Epithelial cell of esophagus (primary cell): ENCODE data around the gene PALLD.
A peak's percentile ranks its signal among the peaks of the same experiment; 100 is the strongest.

ENCODE experiments used
- DNase-seq: peaks from one replicate; pipeline ENCODE4 v3.0.0; 2010; ENCODE audit warnings: low read depth
- H3K4me3 ChIP-seq: 2 replicates; pipeline ENCODE4 v1.5.1; 2011; ENCODE audit warnings: mild to moderate bottlenecking, low read length, control low read depth
- TF ChIP-seq, protein P1 (sequence below): IDR thresholded peaks from 2 replicates; pipeline ENCODE4 v1.5.1; 2011; ENCODE audit warnings: low read depth, mild to moderate bottlenecking, low read length, control low read depth, inconsistent platforms; ENCODE audit not compliant: insufficient read depth; ENCODE audit errors: missing control alignments

Gene PALLD

GRCh38 chr4:168666531-168666930 lies 169.7 kb downstream of the PALLD start:
- peak; percentile 28 for DNase-seq
- TF ChIP-seq, protein P1, sequence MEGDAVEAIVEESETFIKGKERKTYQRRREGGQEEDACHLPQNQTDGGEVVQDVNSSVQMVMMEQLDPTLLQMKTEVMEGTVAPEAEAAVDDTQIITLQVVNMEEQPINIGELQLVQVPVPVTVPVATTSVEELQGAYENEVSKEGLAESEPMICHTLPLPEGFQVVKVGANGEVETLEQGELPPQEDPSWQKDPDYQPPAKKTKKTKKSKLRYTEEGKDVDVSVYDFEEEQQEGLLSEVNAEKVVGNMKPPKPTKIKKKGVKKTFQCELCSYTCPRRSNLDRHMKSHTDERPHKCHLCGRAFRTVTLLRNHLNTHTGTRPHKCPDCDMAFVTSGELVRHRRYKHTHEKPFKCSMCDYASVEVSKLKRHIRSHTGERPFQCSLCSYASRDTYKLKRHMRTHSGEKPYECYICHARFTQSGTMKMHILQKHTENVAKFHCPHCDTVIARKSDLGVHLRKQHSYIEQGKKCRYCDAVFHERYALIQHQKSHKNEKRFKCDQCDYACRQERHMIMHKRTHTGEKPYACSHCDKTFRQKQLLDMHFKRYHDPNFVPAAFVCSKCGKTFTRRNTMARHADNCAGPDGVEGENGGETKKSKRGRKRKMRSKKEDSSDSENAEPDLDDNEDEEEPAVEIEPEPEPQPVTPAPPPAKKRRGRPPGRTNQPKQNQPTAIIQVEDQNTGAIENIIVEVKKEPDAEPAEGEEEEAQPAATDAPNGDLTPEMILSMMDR, result no peak
- no peak overlapping the region for H3K4me3 ChIP-seq

GRCh38 chr4:168667376-168667775 lies 170.5 kb downstream of the PALLD start:
- no peak overlapping the region for H3K4me3 ChIP-seq
- no peak for DNase-seq
- TF ChIP-seq, protein P1, result no peak

DNA sequence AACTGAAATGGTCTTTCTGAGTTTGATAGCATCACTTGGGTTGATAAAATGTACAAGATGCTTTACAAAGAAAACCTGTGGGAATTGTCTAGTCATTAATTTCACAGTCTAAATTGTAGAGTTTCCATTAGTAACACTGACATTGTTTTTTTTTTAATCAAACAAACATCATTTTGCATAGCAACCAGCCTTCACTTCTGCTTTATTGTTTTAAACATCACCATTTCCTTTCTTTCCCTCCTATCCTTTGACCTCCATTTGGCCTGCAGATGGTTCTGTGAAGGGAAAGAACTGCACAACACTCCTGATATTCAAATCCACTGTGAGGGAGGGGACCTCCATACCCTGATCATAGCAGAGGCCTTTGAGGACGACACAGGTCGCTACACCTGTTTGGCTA lies 171.1 kb downstream of the PALLD start:
- TF ChIP-seq, protein P1, result no peak
- DNase-seq, result no peak
- no peak overlapping the region for H3K4me3 ChIP-seq

DNA sequence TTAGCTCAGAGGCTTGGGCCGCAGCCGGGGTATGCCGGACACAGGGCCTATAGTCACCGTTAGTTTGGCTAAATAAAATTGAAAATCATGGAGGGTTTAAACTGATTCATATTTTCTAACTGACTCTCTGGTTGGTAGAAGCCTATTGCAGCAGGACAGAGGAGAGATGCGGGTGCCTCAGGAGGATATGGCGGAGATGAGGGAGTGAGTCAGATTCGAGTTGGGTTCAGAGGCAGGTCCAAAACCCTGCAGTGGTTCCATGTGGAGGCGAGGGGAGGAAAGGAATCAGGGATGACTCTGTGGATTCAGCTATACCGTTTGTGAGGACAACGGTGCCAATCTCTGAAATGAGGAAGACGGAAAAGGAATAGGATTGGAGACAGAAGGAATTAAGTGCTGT lies 176.6 kb downstream of the PALLD start:
- TF ChIP-seq, protein P1, result no peak
- DNase-seq, result no peak
- no peak overlapping the region for H3K4me3 ChIP-seq

GRCh38 chr4:168674077-168674747 lies 177.4 kb downstream of the PALLD start:
- TF ChIP-seq, protein P1, result no peak
- H3K4me3 ChIP-seq, result no peak overlapping the region
- no peak for DNase-seq

DNA sequence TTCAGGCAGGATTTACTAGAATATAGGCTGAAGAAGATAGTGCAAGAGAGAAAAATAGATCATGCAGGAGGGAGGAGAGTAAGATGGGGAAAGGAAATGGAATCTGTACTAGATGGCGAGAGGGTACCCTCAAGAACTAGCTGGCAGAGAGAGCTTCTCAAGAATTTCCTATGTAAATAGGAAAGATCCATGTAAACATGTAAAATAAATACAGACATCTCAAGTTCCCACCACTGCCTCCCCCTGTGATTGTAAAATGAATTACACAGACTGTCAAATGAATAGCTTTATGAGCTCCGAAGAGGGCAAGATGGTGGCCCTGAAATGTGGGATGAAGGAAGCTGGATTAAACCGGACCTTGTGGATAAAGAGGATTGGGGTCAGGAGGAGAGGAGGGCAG lies 178.0 kb downstream of the PALLD start:
- DNase-seq, result no peak
- TF ChIP-seq, protein P1, result no peak
- H3K4me3 ChIP-seq, result no peak overlapping the region

DNA sequence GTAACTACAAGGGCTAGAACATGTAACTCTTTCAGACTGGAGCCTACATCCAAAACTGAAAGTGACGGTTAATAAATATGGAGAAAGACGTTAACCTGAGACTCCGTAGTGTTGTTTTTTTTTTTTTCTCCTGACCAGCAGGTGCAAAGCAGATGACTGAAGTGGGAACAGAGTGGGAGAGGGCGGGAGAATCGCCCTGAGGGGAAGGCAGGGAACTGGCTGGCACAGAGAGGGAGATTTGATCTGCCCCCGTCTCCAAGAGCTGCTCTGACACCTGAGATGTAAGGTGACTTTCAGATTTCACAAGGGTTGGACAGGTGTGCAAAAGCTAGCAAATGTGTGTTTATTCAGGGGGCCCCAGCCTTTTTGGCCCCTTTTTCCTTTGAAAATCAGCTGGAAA lies 180.2 kb downstream of the PALLD start:
- no peak overlapping the region for H3K4me3 ChIP-seq
- TF ChIP-seq, protein P1, result no peak
- DNase-seq, result no peak
